H9 (cell line): Measurements from ENCODE around the gene LZTR1. TPM values are rescaled to one million over a fixed set of nuclear protein-coding genes. Genes with fewer than 3 reads are reported as not detected.

Source experiments
- DNase-seq: peaks from one replicate; pipeline ENCODE4 v3.0.0-alpha.2; 2017
- H2AFZ ChIP-seq: one replicate; pipeline ENCODE4 v1.6.1; 2013; ENCODE audit warnings: mild to moderate bottlenecking, low read length, control low read depth, moderate library complexity
- H2AK5ac ChIP-seq: 2 replicates; pipeline ENCODE4 v1.6.1; 2013; ENCODE audit warnings: low read length, control low read depth, mixed read lengths; ENCODE audit not compliant: insufficient read length
- H2BK120ac ChIP-seq: one replicate; pipeline ENCODE4 v1.6.1; 2013; ENCODE audit warnings: low read depth, mild to moderate bottlenecking, low read length, control low read depth, inconsistent platforms; ENCODE audit not compliant: poor library complexity, severe bottlenecking
- H2BK12ac ChIP-seq: 2 replicates; pipeline ENCODE4 v1.6.1; 2013; ENCODE audit warnings: low read length, control low read depth, mixed read lengths, low read depth; ENCODE audit not compliant: insufficient read length
- H2BK15ac ChIP-seq: 2 replicates; pipeline ENCODE4 v1.6.1; 2013; ENCODE audit warnings: low read depth, low read length, control low read depth
- H2BK20ac ChIP-seq: one replicate; pipeline ENCODE4 v1.6.1; 2013; ENCODE audit warnings: low read depth, mild to moderate bottlenecking, low read length, control low read depth, inconsistent platforms; ENCODE audit not compliant: poor library complexity, severe bottlenecking
- H2BK5ac ChIP-seq: 2 replicates; pipeline ENCODE4 v1.6.1; 2013; ENCODE audit warnings: low read length, control low read depth, mixed read lengths; ENCODE audit not compliant: insufficient read length
- H3K14ac ChIP-seq: 2 replicates; pipeline ENCODE4 v1.6.1; 2013; ENCODE audit warnings: low read length, control low read depth; ENCODE audit not compliant: insufficient read depth
- H3K18ac ChIP-seq: 2 replicates; pipeline ENCODE4 v1.6.1; 2013; ENCODE audit warnings: low read depth, mild to moderate bottlenecking, mixed read lengths, low read length, control low read depth; ENCODE audit not compliant: insufficient read length
- H3K23ac ChIP-seq: 2 replicates; pipeline ENCODE4 v1.6.1; 2013; ENCODE audit warnings: low read length, control low read depth, mixed read lengths, low read depth; ENCODE audit not compliant: insufficient read length
- H3K23me2 ChIP-seq: 2 replicates; pipeline ENCODE4 v1.6.1; 2013; ENCODE audit warnings: low read depth, mild to moderate bottlenecking, mixed read lengths, low read length, control low read depth; ENCODE audit not compliant: insufficient read length, poor library complexity, severe bottlenecking
- H3K27ac ChIP-seq: 2 replicates; pipeline ENCODE4 v1.5.1; 2013; ENCODE audit warnings: low read length, control low read depth, mixed read lengths, low read depth; ENCODE audit not compliant: insufficient read length
- H3K27me3 ChIP-seq: 2 replicates; pipeline ENCODE4 v1.6.1; 2013; ENCODE audit warnings: low read length, control low read depth, inconsistent platforms; ENCODE audit not compliant: insufficient read depth
- H3K4ac ChIP-seq: 2 replicates; pipeline ENCODE4 v1.6.1; 2013; ENCODE audit warnings: low read depth, mild to moderate bottlenecking, control low read depth, inconsistent platforms, low read length, moderate library complexity
- H3K4me1 ChIP-seq: 2 replicates; pipeline ENCODE4 v1.6.1; 2013; ENCODE audit warnings: low read length, control low read depth, inconsistent platforms; ENCODE audit not compliant: insufficient read depth
- H3K4me2 ChIP-seq: 2 replicates; pipeline ENCODE4 v1.6.1; 2013; ENCODE audit warnings: low read length, control low read depth, mixed read lengths; ENCODE audit not compliant: insufficient read length, insufficient read depth
- H3K56ac ChIP-seq: 2 replicates; pipeline ENCODE4 v1.6.1; 2013; ENCODE audit warnings: low read depth, mild to moderate bottlenecking, mixed read lengths, low read length, control low read depth; ENCODE audit not compliant: insufficient read length
- H3K79me1 ChIP-seq: 2 replicates; pipeline ENCODE4 v1.6.1; 2013; ENCODE audit warnings: low read depth, mild to moderate bottlenecking, moderate library complexity, low read length, control low read depth, inconsistent platforms; ENCODE audit not compliant: insufficient read depth, poor library complexity, severe bottlenecking
- H3K79me2 ChIP-seq: 2 replicates; pipeline ENCODE4 v1.6.1; 2013; ENCODE audit warnings: low read length, control low read depth, inconsistent platforms; ENCODE audit not compliant: insufficient read depth
- H3K9ac ChIP-seq: 2 replicates; pipeline ENCODE4 v1.6.1; 2013; ENCODE audit warnings: low read length, control low read depth, mixed read lengths; ENCODE audit not compliant: insufficient read length; ENCODE audit errors: extremely low read depth
- H3K9me3 ChIP-seq: one replicate; pipeline ENCODE4 v1.6.1; 2013; ENCODE audit warnings: low read depth, low read length, inconsistent platforms; ENCODE audit not compliant: control insufficient read depth
- H3T11ph ChIP-seq: one replicate; pipeline ENCODE4 v1.6.1; 2013; ENCODE audit warnings: mild to moderate bottlenecking, low read length, control low read depth, inconsistent platforms
- H4K20me1 ChIP-seq: one replicate; pipeline ENCODE4 v1.6.1; 2013; ENCODE audit not compliant: control insufficient read depth, insufficient read length, insufficient read depth
- H4K5ac ChIP-seq: 2 replicates; pipeline ENCODE4 v1.6.1; 2013; ENCODE audit warnings: low read depth, mild to moderate bottlenecking, mixed read lengths, low read length, control low read depth; ENCODE audit not compliant: insufficient read length
- H4K8ac ChIP-seq: replicated peaks from 2 replicates; pipeline ENCODE4 v1.6.1; 2013; ENCODE audit warnings: low read length, control low read depth, mixed read lengths, low read depth; ENCODE audit not compliant: insufficient read length
- H4K91ac ChIP-seq: 2 replicates; pipeline ENCODE4 v1.6.1; 2013; ENCODE audit warnings: low read depth, mild to moderate bottlenecking, moderate library complexity, mixed read lengths, low read length, control low read depth; ENCODE audit not compliant: insufficient read length
- H3K27ac Mint-ChIP-seq, 3 experiments: 2 replicates in 2 of 3; 3 replicates in 1 of 3; pipeline ENCODE4 v1.8.0; 2020 to 2021; ENCODE audit warnings: mixed read lengths in 3 of 3, mild to moderate bottlenecking in 1 of 3, moderate library complexity in 1 of 3
- H3K27me3 Mint-ChIP-seq: 2 replicates; pipeline ENCODE4 v1.8.0; 2021; ENCODE audit warnings: low read depth, mild to moderate bottlenecking, moderate library complexity, mixed read lengths
- H3K36me3 Mint-ChIP-seq, 3 experiments: 2 replicates in 2 of 3; 3 replicates in 1 of 3; pipeline ENCODE4 v1.8.0; 2020 to 2021; ENCODE audit warnings: low read depth in 3 of 3, mixed read lengths in 3 of 3; ENCODE audit not compliant: insufficient read depth in 1 of 3
- H3K4me1 Mint-ChIP-seq, 2 experiments: 2 replicates each; pipeline ENCODE4 v1.8.0; 2020; ENCODE audit warnings: mixed read lengths in 2 of 2
- H3K4me3 Mint-ChIP-seq, 2 experiments: 2 replicates in 1 of 2; 3 replicates in 1 of 2; pipeline ENCODE4 v1.8.0; 2020 to 2021; ENCODE audit warnings: mild to moderate bottlenecking in 2 of 2, mixed read lengths in 2 of 2, moderate library complexity in 1 of 2
- H3K9me3 Mint-ChIP-seq, 2 experiments: 2 replicates in 1 of 2; 3 replicates in 1 of 2; pipeline ENCODE4 v1.8.0; 2020; ENCODE audit warnings: mild to moderate bottlenecking in 2 of 2, mixed read lengths in 2 of 2, moderate library complexity in 1 of 2
- WGBS: extraction: QIAGEN DNeasy Blood & Tissue Kit; methylation state at CpG from one replicate; pipeline ENCODE4 v1.1.7; 2013; ENCODE audit warnings: missing lambda C conversion rate, low lambda C conversion rate, mixed read lengths; ENCODE audit not compliant: insufficient read length; ENCODE audit errors: extremely low coverage; 5-methylcytosine and 5-hydroxymethylcytosine counted together
- total RNA-seq: library from RNA; stranded (reverse); gene quantifications from 2 replicates; pipeline ENCODE4 v1.2.1, GENCODE V29; 2021
- TF ChIP-seq, protein P1 (sequence below): fragments of 200-600 bp; sonication (generic); conservative IDR thresholded peaks from 3 replicates; pipeline ENCODE4 v1.8.0; 2021; ENCODE audit warnings: antibody characterized with exemption, mild to moderate bottlenecking

The LZTR1 gene
- total RNA-seq, 1 experiment from 2014 or later, result 47.0 TPM

- H3K79me1 ChIP-seq, result no peaks in the 10 kb centered on the region
- no peak overlapping the region for H3K23ac ChIP-seq
- Mint-ChIP-seq H3K4me3 (peak overlapping the region in 1 of 2 experiments; percentile 81; a peak in 2 of 5 replicates), H3K4me1 (peaks cover 10 to 19% of the 10 kb centered on the region in 2 experiments), H3K9me3 (no peaks in the 10 kb centered on the region), H3K27me3 (peaks cover 43% of the 10 kb centered on the region), H3K27ac (no peak overlapping the region), H3K36me3 (no peaks in the 10 kb centered on the region)
- no peak overlapping the region for H3K4ac ChIP-seq
- no peaks in the 10 kb centered on the region for H3K9me3 ChIP-seq
- WGBS, result no CpG with 5 or more reads among the region's 18 CpGs
- H3K4me1 ChIP-seq, result no peaks in the 10 kb centered on the region; the same call in 1 of the 2 replicates
- no peak overlapping the region for H4K5ac ChIP-seq
- no peak overlapping the region for H2BK120ac ChIP-seq
- H2BK5ac ChIP-seq, result no peak overlapping the region
- no peak overlapping the region for H2AK5ac ChIP-seq
- no peak overlapping the region for H2AFZ ChIP-seq
- H4K8ac ChIP-seq, result no peak overlapping the region
- no peaks in the 10 kb centered on the region for H3K79me2 ChIP-seq
- peak overlapping the region; percentile 37 for H3K4me2 ChIP-seq
- H2BK20ac ChIP-seq, result no peak overlapping the region
- no peak overlapping the region for H3T11ph ChIP-seq
- no peaks in the 10 kb centered on the region for H3K23me2 ChIP-seq
- H2BK12ac ChIP-seq, result no peak overlapping the region
- peaks cover 3% of the 10 kb centered on the region; the same call in 1 of the 2 replicates for H3K27me3 ChIP-seq
- H3K9ac ChIP-seq, result no peak overlapping the region
- H3K56ac ChIP-seq, result no peak overlapping the region
- H3K18ac ChIP-seq, result no peak overlapping the region
- H3K27ac ChIP-seq, result no peak overlapping the region
- H4K20me1 ChIP-seq, result no peaks in the 10 kb centered on the region
- TF ChIP-seq, protein P1, sequence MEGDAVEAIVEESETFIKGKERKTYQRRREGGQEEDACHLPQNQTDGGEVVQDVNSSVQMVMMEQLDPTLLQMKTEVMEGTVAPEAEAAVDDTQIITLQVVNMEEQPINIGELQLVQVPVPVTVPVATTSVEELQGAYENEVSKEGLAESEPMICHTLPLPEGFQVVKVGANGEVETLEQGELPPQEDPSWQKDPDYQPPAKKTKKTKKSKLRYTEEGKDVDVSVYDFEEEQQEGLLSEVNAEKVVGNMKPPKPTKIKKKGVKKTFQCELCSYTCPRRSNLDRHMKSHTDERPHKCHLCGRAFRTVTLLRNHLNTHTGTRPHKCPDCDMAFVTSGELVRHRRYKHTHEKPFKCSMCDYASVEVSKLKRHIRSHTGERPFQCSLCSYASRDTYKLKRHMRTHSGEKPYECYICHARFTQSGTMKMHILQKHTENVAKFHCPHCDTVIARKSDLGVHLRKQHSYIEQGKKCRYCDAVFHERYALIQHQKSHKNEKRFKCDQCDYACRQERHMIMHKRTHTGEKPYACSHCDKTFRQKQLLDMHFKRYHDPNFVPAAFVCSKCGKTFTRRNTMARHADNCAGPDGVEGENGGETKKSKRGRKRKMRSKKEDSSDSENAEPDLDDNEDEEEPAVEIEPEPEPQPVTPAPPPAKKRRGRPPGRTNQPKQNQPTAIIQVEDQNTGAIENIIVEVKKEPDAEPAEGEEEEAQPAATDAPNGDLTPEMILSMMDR, result no peak
- no peak overlapping the region for H3K14ac ChIP-seq
- no peak for DNase-seq
- no peak overlapping the region for H4K91ac ChIP-seq
- H2BK15ac ChIP-seq, result no peak overlapping the region
Observed at GRCh38 chr22:21031545-21032036, 49.5 kb downstream of the LZTR1 start.
